ENCODE measurements around the gene SPECC1L.

GRCh38 chr22:24393012-24393559 lies 122.5 kb downstream of the SPECC1L start:
- no peak for TF ChIP-seq POLR2AphosphoS5 (IDR thresholded peaks at IDR 0.05; ENCODE audit: borderline replicate concordance, low read depth, low read length)
- TF ChIP-seq EZH2 (IDR thresholded peaks at IDR 0.05), result no peak
